Transverse colon (tissue), 4 donors: Measurements from ENCODE around the gene ABTB2. TPM values are rescaled to one million over a fixed set of nuclear protein-coding genes. Genes with fewer than 3 reads are reported as not detected.

Experiments used
- DNase-seq: peaks from one replicate; pipeline ENCODE4 v3.0.0-alpha.2; 2019
- H3K27ac ChIP-seq, 4 donors: fragments of 200-600 bp; sonication (generic); 2 replicates each; pipeline ENCODE4 v1.5.1; 2016 to 2018; ENCODE audit warnings: inconsistent platforms in 4 of 4
- H3K27me3 ChIP-seq: fragments of 200-600 bp; sonication (generic); 2 replicates; pipeline ENCODE4 v1.5.1; 2017; ENCODE audit warnings: inconsistent platforms
- H3K36me3 ChIP-seq, 4 donors: fragments of 200-600 bp; sonication (generic); 2 replicates each; pipeline ENCODE4 v1.5.1; 2017 to 2019; ENCODE audit warnings: inconsistent platforms in 4 of 4
- H3K4me1 ChIP-seq, 4 donors: fragments of 200-600 bp; sonication (generic); 2 replicates each; pipeline ENCODE4 v1.5.1; 2017 to 2020; ENCODE audit warnings: inconsistent platforms in 4 of 4
- H3K4me3 ChIP-seq, 4 donors: fragments of 200-600 bp; sonication (generic); 1 replicate in 1 of 4; 2 replicates in 3 of 4; pipeline versions ENCODE4 v1.5.1 to v1.6.1; 2017 to 2019; ENCODE audit warnings: inconsistent platforms in 4 of 4
- H3K9me3 ChIP-seq, 2 donors: fragments of 200-600 bp; sonication (generic); 2 replicates each; pipeline ENCODE4 v1.5.1; 2017 to 2019; ENCODE audit warnings: inconsistent platforms in 2 of 2
- CTCF ChIP-seq, 5 experiments: fragments of 200-600 bp in 3 of 5; fragments of 450-650 bp in 2 of 5; sonication (generic) in 3 of 5; IDR thresholded peaks; 1 replicate in 2 of 5; 2 replicates in 3 of 5; pipeline ENCODE4 v1.5.1; 2016 to 2017; ENCODE audit warnings: antibody characterized with exemption in 5 of 5, inconsistent platforms in 3 of 5, mild to moderate bottlenecking in 2 of 5, moderate library complexity in 1 of 5
- EP300 ChIP-seq: sonication (generic); formaldehyde crosslinking; IDR thresholded peaks from one replicate; pipeline ENCODE4 v1.6.1; 2017; ENCODE audit warnings: antibody characterized with exemption, low read depth
- POLR2A ChIP-seq: fragments of 450-650 bp; IDR thresholded peaks from one replicate; pipeline ENCODE4 v1.6.1; 2016; ENCODE audit warnings: antibody characterized with exemption, mild to moderate bottlenecking, moderate library complexity
- POLR2AphosphoS5 ChIP-seq, 3 donors: sonication (generic); formaldehyde crosslinking; IDR thresholded peaks; one replicate each; pipeline ENCODE4 v1.6.1; 2016; ENCODE audit warnings: antibody characterized with exemption in 3 of 3
- WGBS, 2 donors: methylation state at CpG; one replicate each; pipeline ENCODE4 v1.1.5; 2018; ENCODE audit warnings: low coverage in 1 of 2; 5-methylcytosine and 5-hydroxymethylcytosine counted together
- in situ Hi-C, 4 donors: fragments of 200-750 bp; cut with MboI; loops; one replicate each; pipeline versions ENCODE4 v1.15.0 to v1.15.1; 2017; ENCODE audit warnings: low sequenced_read_pairs in 3 of 4, low pct_ligation_motif_present in 1 of 4, low pct_unique_long_range_greater_than_20kb in 1 of 4
- intact Hi-C: fragments of 100-400 bp; cut with DNase I; formaldehyde crosslinking; loops from one replicate; pipeline ENCODE4 v1.15.1; 2023; ENCODE audit warnings: low total_unique reads
- total RNA-seq, 4 donors: library from RNA; depleted of rRNA; stranded (reverse); fragments of >200 nt; gene quantifications; one replicate each; pipeline ENCODE4 v1.1.0, GENCODE V29; 2016

Gene ABTB2
- total RNA-seq, 4 donors from 2014 or later = 0.60 to 41.9 (median 20.7) TPM

DNA sequence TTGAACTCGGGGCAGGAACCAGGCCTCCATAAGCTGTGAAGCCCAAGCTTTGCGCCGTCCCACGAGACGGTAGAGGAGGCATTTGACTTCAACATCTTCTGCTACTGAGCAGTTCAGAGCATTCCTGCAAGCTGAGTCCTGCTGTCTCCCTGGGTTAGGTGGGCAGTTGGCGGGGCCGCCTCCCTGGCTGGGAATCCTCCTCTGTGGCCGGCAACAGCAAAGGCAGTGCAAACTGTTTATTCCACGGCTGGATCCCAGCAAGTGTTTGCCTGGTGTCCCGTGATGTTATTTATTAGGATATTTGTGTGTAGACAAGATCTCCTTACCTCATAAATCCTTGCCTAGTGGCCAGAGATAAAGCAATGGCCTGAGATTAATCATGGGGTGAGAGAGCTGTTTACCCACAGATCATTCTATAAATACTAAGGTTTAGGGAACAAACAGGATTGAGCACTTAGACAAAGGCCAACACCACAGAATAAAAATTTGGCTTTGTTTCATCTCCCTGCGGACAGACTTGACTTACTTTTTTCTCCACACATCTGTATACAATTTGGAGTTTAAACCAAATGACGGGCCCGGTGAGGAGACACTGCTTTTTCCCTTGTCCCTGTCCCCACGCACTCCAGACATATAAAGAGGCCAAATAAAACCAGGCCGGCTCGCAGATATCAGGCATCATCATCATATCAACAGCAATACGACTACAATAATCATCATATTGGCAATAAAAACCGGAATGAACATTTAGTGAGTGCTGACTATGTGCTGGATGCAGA is 189.0 kb downstream of the ABTB2 start:
- no peaks in the 10 kb centered on the region for H3K9me3 ChIP-seq
- peaks cover 0 to under 1% (median 0%) of the 10 kb centered on the region in 4 donors for H3K4me1 ChIP-seq
- in situ Hi-C loops = loop anchor here in 3 of 4 donors (25.0 kb wide), 1 partner anchor 318 kb away; no protein-coding TSS in a partner anchor
- DNase-seq = no peak
- intact Hi-C loops = no loop called here
- no peak for TF ChIP-seq POLR2A
- no peak for TF ChIP-seq EP300
- no peak for TF ChIP-seq CTCF (IDR thresholded peaks at IDR 0.05)
- TF ChIP-seq POLR2AphosphoS5 (IDR thresholded peaks at IDR 0.05) = no peak
- H3K4me3 ChIP-seq = no peak overlapping the region
- H3K27me3 ChIP-seq = no peaks in the 10 kb centered on the region
- H3K36me3 ChIP-seq = no peaks in the 10 kb centered on the region
- 53 to 67% methylated on average over 9 to 18 of the region's 18 CpGs for WGBS, 2 donors
- H3K27ac ChIP-seq = no peak overlapping the region

- no peak for DNase-seq
- intact Hi-C loops = no loop called here
- H3K36me3 ChIP-seq = no peaks in the 10 kb centered on the region
- no peaks in the 10 kb centered on the region for H3K4me1 ChIP-seq
- H3K27me3 ChIP-seq = no peaks in the 10 kb centered on the region
- no peak overlapping the region for H3K4me3 ChIP-seq
- in situ Hi-C loops = loop anchor here in 3 of 4 donors (25.0 kb wide), 1 partner anchor 319 kb away; no protein-coding TSS in a partner anchor
- TF ChIP-seq POLR2A (no peak), CTCF (IDR thresholded peaks at IDR 0.05) (no peak), EP300 (no peak), POLR2AphosphoS5 (IDR thresholded peaks at IDR 0.05) (no peak)
- no peaks in the 10 kb centered on the region for H3K9me3 ChIP-seq
- 84% methylated on average over 9 of the region's 9 CpGs; no CpG with 5 or more reads in 1 of the 2 donors for WGBS, 2 donors
- no peak overlapping the region for H3K27ac ChIP-seq
These were observed 189.8 kb downstream of the ABTB2 start for GRCh38 chr11:34167961-34168360.

DNA sequence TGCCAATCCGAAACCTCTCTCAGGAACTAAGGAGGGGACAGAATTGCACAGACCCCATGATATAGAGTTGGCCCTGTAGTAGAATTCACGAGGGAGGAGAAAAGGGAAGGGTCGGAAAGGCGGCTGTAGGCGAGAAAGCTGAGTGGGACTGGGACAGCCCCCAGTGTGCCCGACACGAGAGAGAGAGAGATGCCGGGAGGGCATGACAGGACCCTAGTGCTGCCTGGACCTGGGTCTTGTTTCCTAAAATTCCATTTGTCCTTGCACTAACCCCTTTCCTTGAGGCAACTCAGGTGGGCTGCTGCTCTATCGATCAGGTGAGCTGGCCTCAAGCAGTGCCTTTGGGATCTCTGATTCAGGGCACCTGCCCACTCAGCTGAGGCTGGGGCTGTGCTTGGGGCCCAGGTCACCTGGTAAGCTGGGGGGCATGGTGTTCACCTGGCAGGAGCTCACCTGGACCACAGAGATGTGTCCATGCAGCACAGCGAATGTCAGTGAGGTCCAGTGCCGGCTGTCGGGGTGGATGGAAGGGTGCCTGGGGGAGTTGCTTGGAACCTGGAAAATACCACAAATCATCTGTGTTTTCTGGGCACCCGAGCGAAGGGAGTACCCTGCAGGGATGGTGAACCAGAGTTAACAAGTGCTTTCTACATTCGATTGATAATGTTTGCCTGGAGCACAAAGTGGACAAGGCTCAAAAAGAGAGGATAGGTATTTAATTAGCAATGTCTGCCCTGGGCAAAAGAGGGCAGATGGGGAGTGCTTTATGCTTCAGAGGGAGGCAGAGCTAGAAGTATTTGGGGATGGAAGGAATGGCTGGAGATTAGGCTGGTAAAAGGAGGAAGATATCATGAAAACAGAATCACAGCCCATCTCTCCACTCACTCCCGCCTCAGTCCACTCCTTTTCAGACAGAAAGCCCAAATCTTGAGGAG is 190.7 kb downstream of the ABTB2 start:
- no peak for DNase-seq
- WGBS, 2 donors = 96 to 98% methylated on average over 9 to 16 of the region's 16 CpGs
- no peak overlapping the region for H3K27ac ChIP-seq
- H3K4me1 ChIP-seq = no peaks in the 10 kb centered on the region
- in situ Hi-C loops = loop anchor here in 3 of 4 donors (25.0 kb wide), 1 partner anchor 320 kb away; no protein-coding TSS in a partner anchor
- H3K36me3 ChIP-seq = no peaks in the 10 kb centered on the region
- intact Hi-C loops = no loop called here
- TF ChIP-seq CTCF (IDR thresholded peaks at IDR 0.05) (no peak), POLR2AphosphoS5 (IDR thresholded peaks at IDR 0.05) (no peak), POLR2A (no peak), EP300 (no peak)
- H3K27me3 ChIP-seq = no peaks in the 10 kb centered on the region
- H3K4me3 ChIP-seq = no peak overlapping the region
- H3K9me3 ChIP-seq = no peaks in the 10 kb centered on the region
